ENCODE results near the gene TBC1D21. TPM values are rescaled to one million over a fixed set of nuclear protein-coding genes. Genes with fewer than 3 reads are reported as not detected.

Gene TBC1D21
- polyA plus RNA-seq, 3 donors = not detected

DNA sequence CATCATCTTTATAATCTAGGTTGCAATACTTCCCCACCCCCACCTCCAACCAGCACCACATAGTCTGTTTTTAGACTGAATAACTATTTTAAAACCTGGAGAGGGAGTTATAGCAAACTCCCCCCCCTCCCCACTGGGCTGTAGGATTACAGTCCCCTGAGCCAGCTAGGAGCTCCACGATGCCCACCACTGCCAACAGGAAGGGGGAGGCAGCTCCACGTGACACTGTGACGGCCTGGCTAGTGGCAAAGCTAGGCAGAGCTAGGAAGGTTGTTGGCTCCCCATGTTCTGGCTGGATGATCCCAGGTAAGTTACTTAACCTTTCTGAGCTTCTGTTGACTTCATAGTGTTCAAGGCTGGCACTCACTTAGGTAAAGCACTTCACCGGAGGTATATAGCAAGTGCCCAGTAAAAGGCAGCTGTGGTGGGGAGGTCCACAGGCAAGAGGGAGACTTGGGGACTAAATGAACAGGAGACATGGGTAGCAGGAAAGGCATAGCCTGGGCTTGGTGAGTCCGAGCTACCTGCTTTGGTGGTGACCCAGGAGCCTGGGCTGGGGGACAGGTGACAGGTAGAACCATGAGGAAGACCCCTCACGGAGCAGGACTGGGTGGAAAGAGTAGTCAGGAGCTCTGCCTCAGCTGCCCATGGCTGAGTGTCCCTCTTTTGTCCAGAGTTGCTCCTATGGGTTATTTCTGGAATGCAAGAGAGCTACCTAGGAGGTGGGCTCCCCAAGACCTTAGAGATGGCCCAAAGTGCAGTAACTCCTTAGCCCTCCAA is 4.0 kb upstream of the TBC1D21 start:
- intact Hi-C loops (cut with micrococcal nuclease) = no loop called here
- H3K9me3 ChIP-seq (replicated peaks in 1 of 2; ENCODE audit: control insufficient read depth in 1 of 2, insufficient read depth in 1 of 2, low read length in 2 of 2) = no peaks in the 10 kb centered on the region

DNA sequence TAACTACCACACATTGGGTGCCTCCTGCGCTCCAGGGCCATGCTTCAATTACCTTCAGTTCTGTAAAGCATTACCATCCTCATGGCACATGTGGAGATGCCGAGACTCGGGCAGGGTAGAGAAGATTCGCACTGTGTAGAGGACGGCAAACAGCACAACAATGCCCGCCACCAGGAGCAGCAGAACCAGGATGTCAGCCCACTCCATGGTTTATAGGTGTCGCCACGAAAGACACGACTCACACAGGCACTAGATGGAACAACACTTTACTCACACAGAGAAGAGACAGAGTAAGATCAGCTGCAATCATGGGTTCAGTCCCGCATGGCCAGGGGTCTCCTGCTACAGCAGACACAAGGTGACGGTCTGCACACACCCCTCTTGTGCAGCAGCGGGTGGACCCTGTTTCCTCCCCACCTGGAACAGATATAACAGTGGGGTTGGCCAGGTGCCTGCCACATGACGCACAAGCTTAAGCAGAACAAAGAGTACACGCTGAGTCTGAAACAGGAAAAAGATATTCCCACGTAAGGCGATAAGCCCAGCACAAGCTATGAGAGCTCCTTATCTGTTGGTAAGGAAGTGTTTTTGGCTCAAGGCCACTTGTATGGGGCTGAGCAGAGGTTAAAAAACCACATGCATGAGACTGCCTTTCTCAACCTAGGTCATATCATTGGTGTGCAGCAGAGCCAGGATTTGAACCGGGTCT is 2.5 kb upstream of the TBC1D21 start:
- Histone ChIP-seq H3K27ac (ENCODE audit: low read depth in 1 of 2, low read length in 2 of 2) (no peak overlapping the region), H3K4me1 (ENCODE audit: control insufficient read depth in 1 of 2, insufficient read depth in 2 of 2, low read length in 2 of 2) (no peaks in the 10 kb centered on the region), H3K79me2 (ENCODE audit: insufficient read depth, low read length) (no peaks in the 10 kb centered on the region), H3K4me2 (replicated peaks; ENCODE audit: extremely low read depth, low read length, poor library complexity, severe bottlenecking) (no peak overlapping the region), H4K20me1 (ENCODE audit: insufficient read depth, low read length) (no peaks in the 10 kb centered on the region), H3K9ac (ENCODE audit: insufficient read depth, low read length, poor library complexity, severe bottlenecking) (no peak overlapping the region), H2AFZ (ENCODE audit: insufficient read depth, low read depth, low read length, poor library complexity, severe bottlenecking) (no peak overlapping the region), H3K27me3 (ENCODE audit: control insufficient read depth in 2 of 2, insufficient read depth in 2 of 2, low read length in 2 of 2) (peaks cover 7 to 8% of the 10 kb centered on the region in 2 donors), H3K9me3 (replicated peaks in 1 of 2; ENCODE audit: control insufficient read depth in 1 of 2, insufficient read depth in 1 of 2, low read length in 2 of 2) (no peaks in the 10 kb centered on the region), H3K36me3 (replicated peaks in 1 of 2; ENCODE audit: control insufficient read depth in 1 of 2, insufficient read depth in 2 of 2, low read length in 2 of 2) (no peaks in the 10 kb centered on the region), H3K4me3 (replicated peaks in 1 of 3; ENCODE audit: low read depth in 2 of 3, low read length in 3 of 3) (no peak overlapping the region)
- H3K4me1 Mint-ChIP-seq = no peaks in the 10 kb centered on the region
- H3K27ac Mint-ChIP-seq = no peak overlapping the region
- TF ChIP-seq, protein P1, sequence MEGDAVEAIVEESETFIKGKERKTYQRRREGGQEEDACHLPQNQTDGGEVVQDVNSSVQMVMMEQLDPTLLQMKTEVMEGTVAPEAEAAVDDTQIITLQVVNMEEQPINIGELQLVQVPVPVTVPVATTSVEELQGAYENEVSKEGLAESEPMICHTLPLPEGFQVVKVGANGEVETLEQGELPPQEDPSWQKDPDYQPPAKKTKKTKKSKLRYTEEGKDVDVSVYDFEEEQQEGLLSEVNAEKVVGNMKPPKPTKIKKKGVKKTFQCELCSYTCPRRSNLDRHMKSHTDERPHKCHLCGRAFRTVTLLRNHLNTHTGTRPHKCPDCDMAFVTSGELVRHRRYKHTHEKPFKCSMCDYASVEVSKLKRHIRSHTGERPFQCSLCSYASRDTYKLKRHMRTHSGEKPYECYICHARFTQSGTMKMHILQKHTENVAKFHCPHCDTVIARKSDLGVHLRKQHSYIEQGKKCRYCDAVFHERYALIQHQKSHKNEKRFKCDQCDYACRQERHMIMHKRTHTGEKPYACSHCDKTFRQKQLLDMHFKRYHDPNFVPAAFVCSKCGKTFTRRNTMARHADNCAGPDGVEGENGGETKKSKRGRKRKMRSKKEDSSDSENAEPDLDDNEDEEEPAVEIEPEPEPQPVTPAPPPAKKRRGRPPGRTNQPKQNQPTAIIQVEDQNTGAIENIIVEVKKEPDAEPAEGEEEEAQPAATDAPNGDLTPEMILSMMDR (IDR thresholded peaks at IDR 0.05) = no peak
- H3K9me3 Mint-ChIP-seq = no peaks in the 10 kb centered on the region
- intact Hi-C loops (cut with micrococcal nuclease) = no loop called here
- no peak for DNase-seq
- no peak overlapping the region for H3K4me3 Mint-ChIP-seq
- peaks cover 3 to 50% (median 22%) of the 10 kb centered on the region in 3 donors for H3K27me3 Mint-ChIP-seq (ENCODE audit: low read depth in 3 of 3)
- WGBS (ENCODE audit: insufficient coverage) = 34% methylated on average over 12 of the region's 17 CpGs
- no peaks in the 10 kb centered on the region for H3K36me3 Mint-ChIP-seq

More for the DNA sequence above, 4.0 kb upstream of the TBC1D21 start:
- no peaks in the 10 kb centered on the region for H3K79me2 ChIP-seq (ENCODE audit: insufficient read depth, low read length)
- H3K4me3 ChIP-seq (replicated peaks in 1 of 3; ENCODE audit: low read depth in 2 of 3, low read length in 3 of 3) = no peak overlapping the region
- no peak for DNase-seq
- H4K20me1 ChIP-seq (ENCODE audit: insufficient read depth, low read length) = no peaks in the 10 kb centered on the region
- Mint-ChIP-seq H3K9me3 (peaks cover 0 to 2% (median 0%) of the 10 kb centered on the region in 7 donors), H3K27ac (no peak overlapping the region), H3K4me3 (no peak overlapping the region), H3K36me3 (no peaks in the 10 kb centered on the region), H3K27me3 (ENCODE audit: low read depth in 3 of 3) (peaks cover 3 to 55% (median 24%) of the 10 kb centered on the region in 3 donors), H3K4me1 (no peaks in the 10 kb centered on the region)
- no peak overlapping the region for H3K4me2 ChIP-seq (replicated peaks; ENCODE audit: extremely low read depth, low read length, poor library complexity, severe bottlenecking)
- no peak overlapping the region for H2AFZ ChIP-seq (ENCODE audit: insufficient read depth, low read depth, low read length, poor library complexity, severe bottlenecking)
- H3K27me3 ChIP-seq (ENCODE audit: control insufficient read depth in 2 of 2, insufficient read depth in 2 of 2, low read length in 2 of 2) = peaks cover 7 to 8% of the 10 kb centered on the region in 2 donors
- no peak overlapping the region for H3K27ac ChIP-seq (ENCODE audit: low read depth in 1 of 2, low read length in 2 of 2)
- H3K36me3 ChIP-seq (replicated peaks in 1 of 2; ENCODE audit: control insufficient read depth in 1 of 2, insufficient read depth in 2 of 2, low read length in 2 of 2) = no peaks in the 10 kb centered on the region
- WGBS (ENCODE audit: insufficient coverage) = 68% methylated on average over 5 of the region's 6 CpGs
- H3K9ac ChIP-seq (ENCODE audit: insufficient read depth, low read length, poor library complexity, severe bottlenecking) = no peak overlapping the region
- H3K4me1 ChIP-seq (ENCODE audit: control insufficient read depth in 1 of 2, insufficient read depth in 2 of 2, low read length in 2 of 2) = no peaks in the 10 kb centered on the region
- TF ChIP-seq, protein P1 (IDR thresholded peaks at IDR 0.05) = no peak
